OCI-LY3 (cell line): ENCODE results near the gene SYNJ1.

ENCODE experiments used
- CTCF ChIP-seq: fragments of 200-600, 300-600 bp; sonication (generic); IDR thresholded peaks from 2 replicates; pipeline ENCODE4 v1.5.1; 2014; ENCODE audit warnings: antibody characterized with exemption, low read length, low read depth
- EZH2phosphoT487 ChIP-seq: fragments of 200-600 bp; shearing (Covaris generic); IDR thresholded peaks from 2 replicates; pipeline ENCODE4 v1.6.1; 2018; ENCODE audit warnings: antibody characterized with exemption, mixed run types, low read depth

DNA sequence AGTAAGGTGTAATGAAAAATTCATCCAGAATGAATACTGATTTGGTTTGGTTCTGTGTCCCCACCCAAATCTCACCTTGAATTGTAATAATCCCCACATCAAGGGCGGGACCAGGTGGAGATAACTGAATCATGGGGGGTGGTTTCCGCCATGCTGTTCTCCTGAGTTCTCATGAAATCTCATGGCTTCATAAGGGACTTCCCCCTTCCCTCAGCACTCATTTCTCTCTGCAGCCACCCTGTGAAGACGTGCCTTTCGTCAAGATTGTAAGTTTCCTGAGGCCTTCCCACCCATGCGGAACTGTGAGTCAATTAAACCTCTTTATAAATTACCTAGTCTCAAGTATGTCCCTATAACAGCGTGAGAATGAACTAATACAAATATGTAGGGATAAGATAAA, 5.5 kb upstream of the SYNJ1 start:
- no peak for TF ChIP-seq CTCF
- TF ChIP-seq EZH2phosphoT487: no peak
